Gastroesophageal sphincter (tissue), 3 donors: ENCODE measurements around the gene SHKBP1.

Source experiments
- CTCF ChIP-seq, 4 experiments: fragments of 200-600 bp in 2 of 4; fragments of 450-650 bp in 2 of 4; sonication (generic) in 1 of 4; IDR thresholded peaks; one replicate each; pipeline ENCODE4 v1.5.1; 2017 to 2019; ENCODE audit warnings: antibody characterized with exemption in 4 of 4, mild to moderate bottlenecking in 2 of 4, moderate library complexity in 2 of 4
- EP300 ChIP-seq: sonication (generic); formaldehyde crosslinking; IDR thresholded peaks from one replicate; pipeline ENCODE4 v1.6.1; 2017; ENCODE audit warnings: antibody characterized with exemption, mild to moderate bottlenecking
- POLR2AphosphoS5 ChIP-seq: sonication (generic); formaldehyde crosslinking; IDR thresholded peaks from one replicate; pipeline ENCODE4 v1.6.1; 2017; ENCODE audit warnings: antibody characterized with exemption

- TF ChIP-seq CTCF (IDR thresholded peaks at IDR 0.05): no peak
- no peak for TF ChIP-seq EP300
- TF ChIP-seq POLR2AphosphoS5: no peak
Measured at GRCh38 chr19:40528533-40529092, 48.1 kb upstream of the SHKBP1 start.
